Choroid plexus epithelial cell (primary cell): Measurements from ENCODE around the gene CAPN11.

ENCODE experiments used
- DNase-seq: peaks from one replicate; pipeline ENCODE4 v3.0.0-alpha.2; 2010; ENCODE audit warnings: low read depth
- H3K4me3 ChIP-seq: 2 replicates; pipeline ENCODE4 v1.5.1; 2011; ENCODE audit warnings: low read depth, mild to moderate bottlenecking, control low read depth, low read length, moderate library complexity
- CTCF ChIP-seq: conservative IDR thresholded peaks from 2 replicates; pipeline ENCODE4 v1.5.1; 2011; ENCODE audit warnings: low read depth, mild to moderate bottlenecking, control low read depth, inconsistent platforms, low read length, moderate library complexity

Gene CAPN11

GRCh38 chr6:44123544-44123943 lies 35.1 kb upstream of the CAPN11 start:
- no peak for TF ChIP-seq CTCF
- no peak overlapping the region for H3K4me3 ChIP-seq
- no peak for DNase-seq

DNA sequence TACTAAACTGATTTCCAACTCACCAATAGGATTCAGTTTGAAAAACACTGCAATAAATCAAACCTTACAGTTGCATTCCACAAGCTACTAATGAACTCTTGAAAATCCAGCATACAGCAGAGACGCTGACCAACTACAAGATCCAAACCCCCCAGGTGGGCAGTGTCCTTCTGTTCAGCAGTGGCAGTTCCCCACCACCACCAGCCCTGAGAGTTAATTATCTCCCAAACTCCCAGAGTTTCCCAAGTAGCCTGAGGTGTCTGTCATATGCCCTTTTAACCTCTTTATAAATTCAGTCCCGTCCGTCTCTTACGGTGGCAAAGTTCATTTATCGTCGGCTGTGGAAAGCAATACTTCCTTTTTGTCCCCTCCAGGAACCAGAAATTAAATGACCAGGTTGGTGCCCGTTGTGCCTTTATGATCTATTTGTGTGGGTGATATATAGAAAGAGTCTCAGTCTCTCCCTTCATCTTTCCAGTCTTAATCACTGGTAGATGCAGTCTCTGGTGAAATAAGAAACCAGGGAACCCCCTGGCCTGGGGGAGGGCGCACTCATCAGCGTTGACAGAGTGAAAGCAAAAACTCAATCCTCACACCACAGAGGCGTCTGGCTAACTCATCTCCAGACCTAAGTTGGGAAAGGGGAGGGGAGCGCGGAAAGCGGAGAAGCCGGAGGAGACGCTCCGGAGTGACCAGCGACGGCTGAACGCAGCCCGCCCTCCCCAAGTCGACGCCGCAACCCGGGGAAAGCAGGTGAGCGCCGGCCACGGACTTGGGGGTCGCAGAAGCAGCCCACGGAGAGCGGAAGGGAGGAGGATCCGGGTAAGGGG lies 32.1 kb upstream of the CAPN11 start:
- DNase-seq, result peak; percentile 93

DNA sequence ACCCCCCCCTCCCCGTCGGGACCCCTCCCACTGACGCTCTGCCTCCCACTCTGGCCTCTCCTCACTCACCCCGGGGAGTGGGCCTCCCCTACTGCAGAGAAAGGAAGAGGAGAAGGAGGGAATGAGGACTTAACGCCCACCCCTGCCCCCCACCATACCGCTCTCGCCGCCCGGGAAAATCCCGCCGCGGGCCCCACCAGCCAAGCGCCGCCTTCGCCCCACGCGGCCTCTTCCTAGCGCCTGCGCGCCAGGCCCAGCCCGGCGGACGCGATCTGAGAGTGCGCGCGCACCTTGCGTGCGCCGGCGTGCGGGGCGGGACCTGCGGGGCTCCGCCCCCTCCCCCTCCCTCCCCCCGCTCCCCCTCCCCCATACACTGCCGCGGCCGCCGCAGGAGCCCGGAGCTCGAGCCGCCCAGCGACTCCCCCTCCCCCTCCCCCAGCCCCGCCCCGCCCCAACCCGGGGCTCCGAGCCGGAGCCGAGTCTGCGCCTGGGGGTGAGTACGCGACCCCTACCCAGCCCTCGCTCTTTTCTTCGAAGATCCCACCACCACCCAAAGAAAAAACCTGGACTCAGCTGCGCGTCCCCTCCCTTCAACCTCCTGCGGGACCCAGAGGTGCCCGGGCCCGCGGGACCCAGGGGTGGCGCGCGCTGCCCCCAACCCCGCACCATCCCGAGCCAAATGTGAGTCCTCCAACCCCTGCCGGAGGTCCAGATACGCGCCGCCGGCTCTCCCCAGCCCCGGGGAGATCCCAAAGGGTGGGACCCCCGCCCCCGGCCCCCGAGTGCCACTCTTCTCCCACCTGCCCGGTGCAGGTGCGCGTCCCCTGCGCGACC lies 31.2 kb upstream of the CAPN11 start, which contains the start of the genes MRPL14 and TMEM63B:
Gene MRPL14, minus strand, starts transcription at position 267 of the 834 bp plus-strand sequence. CDS start 10,841 bp downstream, outside the sequence.
Gene TMEM63B, plus strand, starts transcription at position 369 of the 834 bp plus-strand sequence. CDS start 7,031 bp downstream, outside the sequence.
- H3K4me3 ChIP-seq, result peak within 1 kb of the TSS; percentile 87
- DNase-seq, result peak; percentile 92
- TF ChIP-seq CTCF, result no peak

More for the DNA sequence above, 32.1 kb upstream of the CAPN11 start:
- peak overlapping the region; percentile 87 for H3K4me3 ChIP-seq
- TF ChIP-seq CTCF, result no peak

DNA sequence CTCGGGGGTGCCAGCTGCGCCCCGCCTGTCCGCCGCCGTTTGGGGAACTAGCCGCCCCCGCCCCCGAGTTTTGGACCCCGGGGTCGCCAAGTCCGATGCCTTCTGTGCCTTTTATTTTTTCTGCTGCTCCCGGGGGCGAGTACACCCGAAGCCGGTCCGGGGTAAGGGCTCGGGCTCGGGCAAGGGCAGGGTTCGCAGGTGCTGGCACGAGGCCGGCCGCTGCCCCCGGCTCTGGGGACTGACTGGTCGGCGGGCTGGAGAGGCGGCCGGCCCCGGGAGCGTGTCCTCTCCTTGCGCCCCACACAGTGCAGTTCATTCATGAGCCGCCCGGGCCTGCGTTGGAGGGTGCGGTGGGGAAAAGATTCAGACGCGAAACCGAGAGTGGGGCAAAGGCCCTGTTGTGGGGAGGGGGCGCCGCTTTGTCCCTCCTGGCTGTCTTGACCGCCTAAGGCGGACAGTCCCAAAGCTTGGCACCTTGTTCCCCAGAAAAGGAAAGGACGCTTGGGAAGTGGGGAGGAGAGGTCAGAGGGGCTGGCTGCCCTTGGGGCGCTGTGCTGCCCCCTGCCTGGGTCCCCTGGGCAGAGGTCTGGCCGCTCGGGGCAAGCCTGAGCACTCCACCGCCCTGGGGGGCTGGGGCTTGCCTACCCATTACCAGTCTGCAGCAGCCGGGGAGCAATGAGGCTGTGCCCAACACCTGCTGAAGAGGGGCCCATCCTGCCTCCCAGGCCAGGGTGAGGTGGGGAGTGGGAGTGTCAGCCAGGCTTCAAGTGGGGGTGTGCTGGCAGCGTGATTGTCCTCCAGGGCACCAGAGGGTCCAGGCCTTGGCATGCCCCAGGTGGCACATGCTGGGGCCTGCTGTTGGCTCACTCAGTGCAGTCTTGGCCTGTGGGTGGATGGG lies 30.4 kb upstream of the CAPN11 start:
- no peak for TF ChIP-seq CTCF
- DNase-seq, result peak; percentile 25
- peak overlapping the region; percentile 87 for H3K4me3 ChIP-seq

GRCh38 chr6:44129841-44130322 lies 28.7 kb upstream of the CAPN11 start:
- H3K4me3 ChIP-seq, result no peak overlapping the region
- no peak for DNase-seq
- TF ChIP-seq CTCF, result no peak

GRCh38 chr6:44131892-44132291 lies 26.7 kb upstream of the CAPN11 start:
- no peak for TF ChIP-seq CTCF
- DNase-seq, result no peak

More at GRCh38 chr6:44131892-44132291, 26.7 kb upstream of the CAPN11 start:
- H3K4me3 ChIP-seq, result no peak overlapping the region
